Skin of body (tissue), 2 donors: ENCODE results near the gene ZBTB26. TPM values are rescaled to one million over a fixed set of nuclear protein-coding genes. Genes with fewer than 3 reads are reported as not detected.

Experiments used
- DNase-seq: peaks from one replicate; lab custom pipeline; 2025; lab: John Stamatoyannopoulos, UW
- total RNA-seq: library from RNA; depleted of rRNA; stranded (reverse); fragments of >200 nt; gene quantifications from one replicate; pipeline ENCODE4 v1.2.3, GENCODE V29; 2014

The ZBTB26 gene
- total RNA-seq: 6.7 TPM

GRCh38 chr9:122931226-122932121, at the start of gene ZBTB26:
TSS of gene ZBTB26 (minus strand) at chr9:122931512. CDS start at chr9:122919934, 11,578 bp downstream.
- peak; percentile 88 for DNase-seq

- no peak for DNase-seq
Measured at GRCh38 chr9:122978601-122979000, 47.3 kb upstream of the ZBTB26 start.

- no peak for DNase-seq
Measured at GRCh38 chr9:122975196-122975595, 43.9 kb upstream of the ZBTB26 start.

- no peak for DNase-seq
Measured at GRCh38 chr9:122961139-122961538, 29.8 kb upstream of the ZBTB26 start.

GRCh38 chr9:122955961-122956360, 24.6 kb upstream of the ZBTB26 start:
- DNase-seq: no peak

GRCh38 chr9:122954253-122954691, 23.0 kb upstream of the ZBTB26 start:
- DNase-seq: no peak

GRCh38 chr9:122951056-122951455, 19.7 kb upstream of the ZBTB26 start:
- DNase-seq: no peak

- DNase-seq: no peak
Measured at GRCh38 chr9:122950263-122950662, 19.0 kb upstream of the ZBTB26 start.

- DNase-seq: peak; percentile 5
Measured at GRCh38 chr9:122949696-122950095, 18.4 kb upstream of the ZBTB26 start.

- DNase-seq: no peak
Measured at GRCh38 chr9:122948313-122948712, 17.0 kb upstream of the ZBTB26 start.

GRCh38 chr9:122946461-122947005, 15.2 kb upstream of the ZBTB26 start:
- no peak for DNase-seq

- DNase-seq: no peak
Measured at GRCh38 chr9:122944960-122945888, 13.9 kb upstream of the ZBTB26 start.

GRCh38 chr9:122941582-122942234, 10.4 kb upstream of the ZBTB26 start:
- no peak for DNase-seq

- DNase-seq: peak; percentile 90
Measured at GRCh38 chr9:122940749-122941581, 9.7 kb upstream of the ZBTB26 start, which contains the start of gene RABGAP1. TSS of gene RABGAP1 (plus strand) at chr9:122941020. CDS start at chr9:122957060, 16,040 bp downstream.

GRCh38 chr9:122940454-122940748, 9.1 kb upstream of the ZBTB26 start:
- DNase-seq: no peak

GRCh38 chr9:122939601-122940000, 8.3 kb upstream of the ZBTB26 start:
- no peak for DNase-seq

GRCh38 chr9:122936883-122937282, 5.6 kb upstream of the ZBTB26 start:
- no peak for DNase-seq

- DNase-seq: no peak
Measured at GRCh38 chr9:122936464-122936863, 5.2 kb upstream of the ZBTB26 start.

GRCh38 chr9:122930541-122931225, 629 bp downstream of the ZBTB26 start:
- DNase-seq: no peak
